Peyer's patch (tissue), 4 donors: ENCODE data around the gene ARFGAP3.

Experiments used
- CTCF ChIP-seq, 6 experiments: fragments of 450-650 bp in 4 of 6; fragments of 200-600 bp in 2 of 6; sonication (generic) in 1 of 6; IDR thresholded peaks; one replicate each; pipeline ENCODE4 v1.5.1; 2017 to 2019; ENCODE audit warnings: antibody characterized with exemption in 6 of 6, mild to moderate bottlenecking in 3 of 6, moderate library complexity in 1 of 6
- POLR2A ChIP-seq, 2 donors: fragments of 450-650 bp; IDR thresholded peaks; one replicate each; pipeline ENCODE4 v1.5.1; 2017; ENCODE audit warnings: antibody characterized with exemption in 2 of 2, mild to moderate bottlenecking in 2 of 2, moderate library complexity in 2 of 2

DNA sequence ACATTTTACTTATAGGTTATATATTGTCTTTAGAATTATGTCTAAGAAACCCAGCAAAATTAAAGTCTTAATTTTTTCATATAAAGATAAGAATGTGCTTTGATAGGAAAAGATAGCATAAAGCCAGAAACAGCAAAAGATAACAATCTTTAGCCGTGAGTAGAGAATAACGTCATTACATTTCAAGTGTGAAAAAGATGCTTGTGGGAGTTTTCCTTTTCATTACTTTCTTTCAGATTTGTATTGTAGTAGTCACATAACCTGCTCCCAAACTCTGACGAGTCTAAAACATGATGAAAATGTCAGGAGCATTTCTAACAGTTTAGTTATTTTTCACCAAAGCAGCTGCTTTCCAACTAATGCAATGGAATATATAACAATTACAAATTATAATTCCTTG lies 31.3 kb downstream of the ARFGAP3 start:
- TF ChIP-seq CTCF (IDR thresholded peaks at IDR 0.05) (no peak), POLR2A (IDR thresholded peaks at IDR 0.05) (no peak)
